HepG2 (cell line): ENCODE data around the gene ZNF90. TPM values are rescaled to one million over a fixed set of nuclear protein-coding genes. Genes with fewer than 3 reads are reported as not detected.

Experiments used
- ATAC-seq: fragments of 200-7000 bp; cut with Tn5 transposase; 3 replicates; pipeline ENCODE4 v1.9.1; 2020; ENCODE audit warnings: mild to moderate bottlenecking, moderate library complexity
- BruUV-seq: library from RNA; stranded (reverse); fragments of 400-500 nt; replicated peaks from 2 replicates; lab custom pipeline; 2021; lab: Mats Ljungman, UMichigan
- CTCF ChIA-PET: fragments of 300-600 bp; formaldehyde crosslinking; extraction: SDS; loops from one replicate; lab custom pipeline; 2021; ENCODE audit warnings: low total read pairs, inconsistent platforms, low intra/inter-chr PET ratio; lab: Yijun Ruan, JAX
- POLR2A ChIA-PET: fragments of 350-600 bp; sonication (Branson Sonifier 250); formaldehyde crosslinking; loops from one replicate; lab custom pipeline; 2020; ENCODE audit warnings: antibody characterized with exemption, inconsistent platforms; lab: Yijun Ruan, JAX
- DNase-seq: peaks from one replicate; pipeline ENCODE4 v3.0.0-alpha.2; 2015; ENCODE audit warnings: low spot score
- FAIRE-seq: peaks from 3 replicates; lab custom pipeline; 2011; peaks lifted over from hg19 to GRCh38; lab: Jason Lieb, UNC
- H2AFZ ChIP-seq: one replicate; pipeline ENCODE4 v1.6.1; 2011; ENCODE audit warnings: low read length, inconsistent platforms
- H3K27ac ChIP-seq: fragments of 300-600 bp; 3 replicates; pipeline ENCODE4 v1.8.0; 2011; ENCODE audit warnings: mixed run types, mild to moderate bottlenecking, mixed read lengths, low read length, inconsistent platforms; ENCODE audit not compliant: insufficient read depth; ENCODE audit errors: extremely low read length
- H3K27me3 ChIP-seq, 2 experiments: fragments of 200-600 bp in 1 of 2; 2 replicates in 1 of 2; 3 replicates in 1 of 2; pipeline versions ENCODE4 v1.6.0 to v1.8.0; 2011; ENCODE audit warnings: low read length in 2 of 2, mild to moderate bottlenecking in 2 of 2, moderate library complexity in 2 of 2, inconsistent platforms in 1 of 2; ENCODE audit not compliant: insufficient read depth in 2 of 2, control insufficient read depth in 1 of 2
- H3K36me3 ChIP-seq, 2 experiments: fragments of 200-600 bp in 1 of 2; replicated peaks in 1 of 2; 2 replicates in 1 of 2; 3 replicates in 1 of 2; pipeline versions ENCODE4 v1.5.1 to v1.8.0; 2011; ENCODE audit warnings: low read length in 2 of 2, inconsistent platforms in 1 of 2; ENCODE audit not compliant: insufficient read depth in 2 of 2, control insufficient read depth in 1 of 2
- H3K4me1 ChIP-seq: 2 replicates; pipeline ENCODE4 v1.5.1; 2012; ENCODE audit warnings: low read length, inconsistent platforms; ENCODE audit not compliant: insufficient read depth
- H3K4me2 ChIP-seq: 2 replicates; pipeline ENCODE4 v1.6.0; 2011; ENCODE audit warnings: low read depth, low read length, inconsistent platforms
- H3K4me3 ChIP-seq, 3 experiments: fragments of 200-600 bp in 1 of 3; sonication (generic), shearing (Covaris generic) in 1 of 3; replicated peaks in 1 of 3; 2 replicates each; pipeline ENCODE4 v1.5.1; 2011 to 2016; ENCODE audit warnings: low read length in 3 of 3, inconsistent platforms in 2 of 3, low read depth in 2 of 3, mild to moderate bottlenecking in 2 of 3, control low read depth in 1 of 3, mixed read lengths in 1 of 3; ENCODE audit not compliant: insufficient read depth in 1 of 3
- H3K79me2 ChIP-seq: one replicate; pipeline ENCODE4 v1.6.1; 2011; ENCODE audit warnings: low read length, inconsistent platforms; ENCODE audit not compliant: insufficient read depth
- H3K9ac ChIP-seq: 2 replicates; pipeline ENCODE4 v1.6.0; 2011; ENCODE audit warnings: mild to moderate bottlenecking, low read depth, low read length, inconsistent platforms; ENCODE audit not compliant: insufficient read depth
- H3K9me3 ChIP-seq: 2 replicates; pipeline ENCODE4 v1.5.1; 2012; ENCODE audit warnings: mild to moderate bottlenecking, low read length
- H4K20me1 ChIP-seq: 2 replicates; pipeline ENCODE4 v1.6.0; 2011; ENCODE audit warnings: inconsistent platforms, mild to moderate bottlenecking, low read length, moderate library complexity; ENCODE audit not compliant: insufficient read depth
- ATF6 ChIP-seq: sonication (generic); formaldehyde crosslinking; conservative IDR thresholded peaks from 2 replicates; pipeline ENCODE4 v1.4.0; 2020; ENCODE audit warnings: missing genetic modification reagents
- KDM6A ChIP-seq: IDR thresholded peaks from 2 replicates; pipeline ENCODE4 v1.6.1; 2016; ENCODE audit warnings: low read depth
- ZNF619 ChIP-seq: sonication (generic); formaldehyde crosslinking; IDR thresholded peaks from 2 replicates; pipeline ENCODE4 v1.4.0; 2020; ENCODE audit warnings: mild to moderate bottlenecking, missing genetic modification reagents
- WGBS: methylation state at CpG from one replicate; pipeline ENCODE4 v1.1.6; 2017; ENCODE audit warnings: low lambda C conversion rate; 5-methylcytosine and 5-hydroxymethylcytosine counted together
- in situ Hi-C: cut with HindIII; loops from 2 replicates; pipeline ENCODE4 v1.10.0; 2017; ENCODE audit warnings: low pct_unique_long_range_greater_than_20kb; ENCODE audit not compliant: extremely low pct_ligation_motif_present
- intact Hi-C: fragments of 100-400 bp; cut with micrococcal nuclease; formaldehyde crosslinking; loops from one replicate; pipeline ENCODE4 v1.10.0; 2022; ENCODE audit not compliant: unreplicated experiment
- polyA plus RNA-seq, 8 experiments: library from polyadenylated mRNA; depleted of rRNA in 3 of 8; stranded (reverse) in 7 of 8; unstranded in 1 of 8; fragments of >200 nt; fragmentation: Illumina TruSeq in 4 of 8; extraction: Trizol in 4 of 8; gene quantifications; 2 replicates each; pipeline versions ENCODE4 v1.2.1 to v1.2.3, GENCODE V29; 2011 to 2016; ENCODE audit warnings: low read depth in 4 of 8, missing spikeins in 1 of 8, mixed read lengths in 1 of 8; ENCODE audit not compliant: insufficient read depth in 1 of 8
- total RNA-seq, 5 experiments: library from RNA; depleted of rRNA; stranded (reverse); fragments of >200 nt; fragmentation: Illumina TruSeq; extraction: Trizol; gene quantifications; 2 replicates each; pipeline ENCODE4 v1.2.3, GENCODE V29; 2016; ENCODE audit warnings: low read depth in 1 of 5
- TF ChIP-seq, protein P1 (sequence below): sonication (generic); formaldehyde crosslinking; IDR thresholded peaks from 2 replicates; pipeline ENCODE4 v1.8.0; 2022; ENCODE audit warnings: missing genetic modification reagents, mild to moderate bottlenecking, inconsistent platforms, borderline replicate concordance

The ZNF90 gene
- total and polyA plus RNA-seq, 2 of the 13 experiments (the other 11 are each of a cell fraction or from before 2014, with no cell fraction given): 2.1 to 3.8 TPM

DNA sequence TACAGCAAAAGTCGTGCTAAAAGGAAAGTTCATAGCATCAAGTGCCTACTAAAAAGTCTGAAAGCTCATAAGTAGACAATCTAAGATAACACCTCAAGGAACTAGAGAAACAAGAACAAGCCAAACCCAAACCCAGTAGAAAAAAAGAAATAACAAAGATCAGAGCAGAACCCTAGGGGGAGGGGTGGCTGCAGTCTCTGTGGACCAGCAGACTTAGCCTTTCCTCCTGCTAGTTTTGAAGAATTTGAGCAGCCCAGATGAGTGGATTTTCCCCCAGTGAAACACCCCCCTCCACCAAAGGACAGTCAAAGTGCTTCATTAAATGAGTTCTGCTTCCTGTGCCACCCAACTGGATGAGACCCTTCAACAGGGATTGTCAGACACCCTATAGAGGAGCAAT, 86.7 kb downstream of the ZNF90 start:
- Histone ChIP-seq H3K36me3 (no peaks in the 10 kb centered on the region), H3K27me3 (no peaks in the 10 kb centered on the region), H3K27ac (no peak overlapping the region), H3K4me2 (no peak overlapping the region), H4K20me1 (no peaks in the 10 kb centered on the region), H3K9ac (no peak overlapping the region), H3K4me1 (no peaks in the 10 kb centered on the region), H3K4me3 (no peak overlapping the region), H3K9me3 (peaks cover 71% of the 10 kb centered on the region), H3K79me2 (no peaks in the 10 kb centered on the region), H2AFZ (no peak overlapping the region)
- DNase-seq (no peak), FAIRE-seq (no peak), ATAC-seq (no peak)
- in situ Hi-C loops: no loop called here
- POLR2A ChIA-PET: no interaction called here
- CTCF ChIA-PET: no interaction called here
- WGBS: 3% methylated on average over 1 of the region's 1 CpG
- TF ChIP-seq ATF6 (CRISPR knock-in tag) (no peak), ZNF619 (CRISPR knock-in tag) (no peak), KDM6A (CRISPR knock-in tag) (no peak)
- TF ChIP-seq, protein P1, sequence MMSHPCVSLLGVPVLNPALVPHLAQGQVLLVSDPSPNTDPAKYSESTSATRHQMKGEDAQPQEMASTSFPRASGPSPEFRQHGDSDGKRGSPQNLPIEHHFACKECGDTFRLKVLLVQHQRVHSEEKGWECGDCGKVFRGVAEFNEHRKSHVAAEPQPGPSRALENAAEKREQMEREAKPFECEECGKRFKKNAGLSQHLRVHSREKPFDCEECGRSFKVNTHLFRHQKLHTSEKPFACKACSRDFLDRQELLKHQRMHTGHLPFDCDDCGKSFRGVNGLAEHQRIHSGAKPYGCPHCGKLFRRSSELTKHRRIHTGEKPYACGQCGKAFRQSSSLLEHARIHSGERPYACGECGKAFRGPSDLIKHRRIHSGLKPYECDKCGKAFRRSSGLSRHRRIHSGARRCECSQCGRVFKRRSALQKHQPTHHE (CRISPR knock-in tag): no peak
- intact Hi-C loops: no loop called here
- no TSS peak for BruUV-seq
